HEK293T (cell line): ENCODE data around the gene ABCA4.

Source experiments
- ARNT ChIP-seq: fragments of 450-650 bp; IDR thresholded peaks from 2 replicates; pipeline ENCODE4 v1.6.1; 2017; ENCODE audit warnings: mild to moderate bottlenecking
- BHLHE40 ChIP-seq: fragments of 450-650 bp; IDR thresholded peaks from 2 replicates; pipeline ENCODE4 v1.6.1; 2016; ENCODE audit warnings: mild to moderate bottlenecking, moderate library complexity, borderline replicate concordance
- CTBP1 ChIP-seq: fragments of 450-650 bp; IDR thresholded peaks from 2 replicates; pipeline ENCODE4 v1.6.1; 2016; ENCODE audit warnings: borderline replicate concordance
- ELF4 ChIP-seq: fragments of 450-650 bp; IDR thresholded peaks from 2 replicates; pipeline ENCODE4 v1.6.1; 2017; ENCODE audit warnings: antibody characterized with exemption
- FOXM1 ChIP-seq: fragments of 450-650 bp; IDR thresholded peaks from 2 replicates; pipeline ENCODE4 v1.6.1; 2017; ENCODE audit warnings: mild to moderate bottlenecking, borderline replicate concordance
- HDGF ChIP-seq: fragments of 450-650 bp; IDR thresholded peaks from 2 replicates; pipeline ENCODE4 v1.6.1; 2017; ENCODE audit warnings: antibody characterized with exemption, borderline replicate concordance
- LEF1 ChIP-seq: fragments of 450-650 bp; IDR thresholded peaks from 2 replicates; pipeline ENCODE4 v1.6.1; 2017; ENCODE audit warnings: mild to moderate bottlenecking, borderline replicate concordance
- NFRKB ChIP-seq: fragments of 450-650 bp; IDR thresholded peaks from 2 replicates; pipeline ENCODE4 v1.6.1; 2016; ENCODE audit warnings: mild to moderate bottlenecking, moderate library complexity
- SP1 ChIP-seq: fragments of 450-650 bp; IDR thresholded peaks from 2 replicates; pipeline ENCODE4 v1.6.1; 2017
- SUZ12 ChIP-seq: fragments of 450-650 bp; IDR thresholded peaks from 2 replicates; pipeline ENCODE4 v1.6.1; 2016; ENCODE audit warnings: mild to moderate bottlenecking
- TARDBP ChIP-seq: fragments of 450-650 bp; IDR thresholded peaks from 2 replicates; pipeline ENCODE4 v1.6.1; 2016
- ZNF384 ChIP-seq: fragments of 450-650 bp; IDR thresholded peaks from 2 replicates; pipeline ENCODE4 v1.6.1; 2016
- TF ChIP-seq, protein P1 (sequence below): fragments of 450-650 bp; IDR thresholded peaks from 2 replicates; pipeline ENCODE4 v1.6.1; 2016

DNA sequence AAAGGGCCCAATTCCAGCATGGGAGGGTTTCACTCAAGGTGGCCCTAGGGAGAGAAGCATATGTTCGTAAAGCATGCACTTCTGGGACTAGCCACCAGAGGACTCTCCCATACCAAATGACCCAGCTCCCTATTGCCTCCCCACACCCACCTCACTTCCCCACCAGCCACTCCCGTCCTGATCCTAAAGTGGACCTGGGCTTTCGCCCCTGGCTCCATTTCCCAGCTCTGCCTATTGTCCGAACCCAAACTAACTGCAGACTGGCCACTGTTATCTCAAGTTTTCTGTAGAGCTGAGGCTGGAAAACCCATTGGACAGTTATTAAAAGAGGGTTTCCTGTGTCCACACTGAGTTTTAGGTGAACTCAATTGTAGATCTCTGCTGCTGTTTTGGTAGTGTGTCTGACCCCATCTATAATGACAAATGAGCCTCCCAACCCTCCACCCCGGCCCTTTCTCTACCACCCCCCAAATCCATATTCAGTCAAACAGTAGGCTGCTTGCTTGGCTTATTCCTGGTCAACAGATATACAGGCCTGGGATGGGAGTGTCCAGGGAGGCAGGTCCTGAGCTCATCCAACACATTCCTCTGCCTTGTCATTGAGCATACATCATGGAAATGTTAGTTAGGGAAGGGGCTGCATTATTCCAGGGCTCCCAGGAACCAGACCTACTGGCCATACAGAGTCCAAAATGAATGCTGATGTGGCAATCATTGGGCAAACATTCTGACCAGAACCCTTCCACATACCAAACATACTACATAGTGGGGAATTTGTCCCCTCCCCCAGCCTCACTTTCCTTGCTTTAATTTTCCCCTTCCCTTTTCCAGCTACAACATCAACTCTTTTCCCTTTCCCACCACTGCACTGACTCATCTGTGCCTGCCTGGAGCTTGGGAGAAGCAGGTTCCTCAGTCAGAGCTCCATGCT lies 59.2 kb downstream of the ABCA4 start:
- 0 out of 2 replicates have a peak, but pooled peaks have one; percentile 24 for TF ChIP-seq HDGF
- no peak for TF ChIP-seq SP1
- TF ChIP-seq TARDBP: no peak
- no peak for TF ChIP-seq FOXM1
- no peak for TF ChIP-seq SUZ12
- TF ChIP-seq CTBP1: no peak
- TF ChIP-seq ELF4: no peak
- no peak for TF ChIP-seq ARNT
- TF ChIP-seq, protein P1, sequence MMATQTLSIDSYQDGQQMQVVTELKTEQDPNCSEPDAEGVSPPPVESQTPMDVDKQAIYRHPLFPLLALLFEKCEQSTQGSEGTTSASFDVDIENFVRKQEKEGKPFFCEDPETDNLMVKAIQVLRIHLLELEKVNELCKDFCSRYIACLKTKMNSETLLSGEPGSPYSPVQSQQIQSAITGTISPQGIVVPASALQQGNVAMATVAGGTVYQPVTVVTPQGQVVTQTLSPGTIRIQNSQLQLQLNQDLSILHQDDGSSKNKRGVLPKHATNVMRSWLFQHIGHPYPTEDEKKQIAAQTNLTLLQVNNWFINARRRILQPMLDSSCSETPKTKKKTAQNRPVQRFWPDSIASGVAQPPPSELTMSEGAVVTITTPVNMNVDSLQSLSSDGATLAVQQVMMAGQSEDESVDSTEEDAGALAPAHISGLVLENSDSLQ: no peak
- TF ChIP-seq BHLHE40: no peak
- TF ChIP-seq LEF1: no peak
- TF ChIP-seq ZNF384: no peak
- no peak for TF ChIP-seq NFRKB
